SK-N-MC (cell line): ENCODE results near the gene UBB.

ENCODE experiments used
- EZH2 ChIP-seq: fragments of 200-600 bp; sonication (generic); IDR thresholded peaks from one replicate; pipeline ENCODE4 v1.6.1; 2017; ENCODE audit warnings: antibody characterized with exemption
- POLR2AphosphoS5 ChIP-seq: IDR thresholded peaks from 2 replicates; pipeline ENCODE4 v1.6.1; 2012; ENCODE audit warnings: mild to moderate bottlenecking, low read depth, low read length, borderline replicate concordance

GRCh38 chr17:16353317-16354174, 27.3 kb upstream of the UBB start, which contains the start of gene CENPV:
- no peak for TF ChIP-seq EZH2
- no peak for TF ChIP-seq POLR2AphosphoS5
